Measurements from ENCODE around the gene BABAM2. TPM values are rescaled to one million over a fixed set of nuclear protein-coding genes. Genes with fewer than 3 reads are reported as not detected.

Gene BABAM2
- total RNA-seq, result 10 to 100 TPM; 35.5 to 44.9 (median 39.9) TPM

DNA sequence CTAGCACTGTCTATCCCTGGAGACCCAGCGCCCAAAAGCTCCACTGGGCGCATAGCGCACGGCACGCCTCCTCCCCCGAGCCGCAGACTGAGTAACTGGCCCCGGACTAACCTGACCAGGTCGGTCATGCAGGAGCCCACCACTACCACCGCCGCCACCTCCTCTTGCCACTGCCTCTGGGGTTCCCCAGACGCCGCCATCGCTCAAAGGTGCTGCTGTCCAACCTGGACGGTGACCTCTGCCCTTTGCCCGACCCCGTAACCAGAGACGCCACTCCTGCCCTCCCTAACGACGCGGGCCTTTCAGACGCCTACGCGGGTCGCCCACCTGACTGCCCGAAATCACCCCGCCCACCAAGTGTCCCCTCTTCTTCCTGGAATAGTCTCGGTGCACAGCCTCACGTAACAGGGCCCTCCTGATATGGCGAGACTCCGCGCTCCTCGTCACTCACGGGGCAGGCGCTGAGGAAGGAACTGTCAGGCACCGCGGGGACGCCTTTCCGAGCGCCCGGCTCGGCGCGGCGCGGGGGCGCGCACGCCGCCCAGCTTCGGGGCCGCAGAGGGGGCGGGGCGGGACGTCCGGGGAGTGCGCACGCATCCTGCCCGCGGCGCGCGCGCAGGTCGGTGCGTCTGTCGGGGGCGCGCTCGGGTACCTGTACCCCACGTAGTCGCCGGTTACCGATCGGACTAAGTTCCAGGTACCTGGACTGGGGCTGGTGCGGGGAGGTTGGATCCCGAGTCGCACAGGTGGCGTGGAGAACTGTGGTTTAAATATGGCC, at the start of gene BABAM2, which contains the start of gene RBKS:
TSS of gene BABAM2 (plus strand) at position 584 of the 778 bp plus-strand sequence. CDS start 3,828 bp downstream, outside the sequence.
TSS of gene RBKS (minus strand) at position 242 of the 778 bp plus-strand sequence. CDS start at position 200, 42 bp downstream.
- TF ChIP-seq EP300 (IDR thresholded peaks at IDR 0.05) (peak; percentile 88), CTCF (IDR thresholded peaks at IDR 0.05) (no peak), POLR2A (IDR thresholded peaks at IDR 0.05; ENCODE audit: low read depth) (peak; percentile 88), POLR2AphosphoS5 (IDR thresholded peaks at IDR 0.05) (peak; percentile 89 to 97)
- WGBS, result 1% methylated on average over 20 of the region's 79 CpGs
- Histone ChIP-seq H3K4me1 (peaks cover 20 to 39% (median 38%) of the 10 kb centered on the region in 4 donors), H3K27me3 (no peaks in the 10 kb centered on the region), H3K9me3 (no peaks in the 10 kb centered on the region), H3K36me3 (no peaks in the 10 kb centered on the region), H3K27ac (replicated peaks in 1 of 4) (peak within 1 kb of the TSS; percentile 89 to 97 (median 91)), H3K4me3 (peak within 1 kb of the TSS; percentile 69 to 83 (median 74))
- intact Hi-C loops (cut with DNase I), result loop anchor here (2.0 kb wide), 1 partner anchor 504 kb away; no protein-coding TSS in a partner anchor
- DNase-seq (ENCODE audit: extremely low spot score), result peak; percentile 95

DNA sequence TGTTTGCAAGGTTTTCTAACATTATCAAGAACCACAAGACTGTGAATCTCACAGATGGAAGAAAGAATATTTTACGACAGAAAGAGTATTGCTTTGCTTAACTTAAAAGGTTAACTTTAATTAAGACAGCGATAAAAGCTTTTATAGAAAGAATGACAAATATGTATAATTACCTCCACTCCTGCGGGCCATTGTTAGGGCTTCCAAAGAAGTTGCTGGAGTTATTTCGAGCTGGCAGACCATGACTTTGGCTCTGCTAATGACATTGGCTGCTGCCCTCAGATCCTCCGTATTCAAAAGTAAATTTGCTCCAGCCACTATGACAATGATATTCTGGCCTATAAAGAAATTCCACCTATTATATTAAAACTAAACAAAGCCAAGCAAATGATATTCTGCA, 47.6 kb upstream of the BABAM2 start:
- WGBS, result 86% methylated on average over 5 of the region's 5 CpGs
- Histone ChIP-seq H3K36me3 (no peaks in the 10 kb centered on the region), H3K4me3 (no peak overlapping the region), H3K27ac (replicated peaks in 1 of 4) (no peak overlapping the region), H3K9me3 (no peaks in the 10 kb centered on the region), H3K27me3 (no peaks in the 10 kb centered on the region), H3K4me1 (peaks cover 0 to 7% (median 0%) of the 10 kb centered on the region in 4 donors)
- no peak for TF ChIP-seq POLR2A (IDR thresholded peaks at IDR 0.05; ENCODE audit: low read depth)
- no peak for TF ChIP-seq POLR2AphosphoS5 (IDR thresholded peaks at IDR 0.05)
- TF ChIP-seq CTCF (IDR thresholded peaks at IDR 0.05), result no peak
- no peak for TF ChIP-seq EP300 (IDR thresholded peaks at IDR 0.05)
- no peak for DNase-seq (ENCODE audit: extremely low spot score)
- intact Hi-C loops (cut with DNase I), result no loop called here

DNA sequence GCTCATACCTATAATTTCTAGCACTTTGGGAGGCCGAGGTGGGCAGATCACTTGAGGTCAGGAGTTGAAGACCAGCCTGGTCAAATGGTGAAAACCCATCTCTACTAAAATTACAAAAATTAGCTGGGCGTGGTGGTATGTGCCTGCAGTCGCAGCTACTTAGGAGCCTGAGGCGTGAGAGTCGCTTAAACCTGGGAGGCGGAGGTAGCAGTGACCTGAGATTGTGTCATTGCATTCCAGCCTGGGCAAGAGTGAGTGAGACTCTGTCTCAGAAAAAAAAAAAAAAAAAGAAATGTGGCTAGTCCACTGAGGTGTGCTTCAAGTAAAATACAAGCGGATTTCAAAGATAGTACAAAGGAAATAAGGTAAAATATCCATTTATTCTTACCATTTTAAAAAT, 46.5 kb upstream of the BABAM2 start:
- no peak for DNase-seq (ENCODE audit: extremely low spot score)
- WGBS, result 98% methylated on average over 7 of the region's 7 CpGs
- Histone ChIP-seq H3K4me3 (no peak overlapping the region), H3K9me3 (no peaks in the 10 kb centered on the region), H3K27ac (replicated peaks in 1 of 4) (no peak overlapping the region), H3K4me1 (peaks cover 0 to 7% (median 0%) of the 10 kb centered on the region in 4 donors), H3K36me3 (no peaks in the 10 kb centered on the region), H3K27me3 (no peaks in the 10 kb centered on the region)
- intact Hi-C loops (cut with DNase I), result no loop called here
- no peak for TF ChIP-seq POLR2AphosphoS5 (IDR thresholded peaks at IDR 0.05)
- no peak for TF ChIP-seq EP300 (IDR thresholded peaks at IDR 0.05)
- no peak for TF ChIP-seq CTCF (IDR thresholded peaks at IDR 0.05)
- TF ChIP-seq POLR2A (IDR thresholded peaks at IDR 0.05; ENCODE audit: low read depth), result no peak

DNA sequence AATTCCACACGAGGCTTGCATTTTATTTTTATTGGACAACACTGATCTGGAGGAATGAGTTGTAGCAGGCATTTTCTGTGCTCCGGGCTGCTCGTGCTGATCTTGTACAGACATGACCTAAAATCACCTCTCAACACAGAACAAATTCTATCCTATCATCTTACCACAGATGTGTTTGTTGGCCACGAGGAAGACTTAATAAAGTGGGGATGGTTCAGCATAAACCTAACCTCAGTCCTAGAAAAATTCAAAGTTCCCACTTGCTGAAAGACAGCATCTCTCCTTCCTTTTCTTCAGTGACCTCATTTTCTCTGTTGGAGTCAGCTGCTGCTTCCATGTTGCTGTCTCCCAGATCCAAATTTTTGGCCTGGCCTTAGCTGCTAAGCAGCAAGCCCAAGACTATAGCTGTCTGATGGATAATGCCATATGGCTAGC, 45.7 kb upstream of the BABAM2 start:
- WGBS, result 59% methylated on average over 4 of the region's 4 CpGs
- Histone ChIP-seq H3K36me3 (no peaks in the 10 kb centered on the region), H3K27ac (replicated peaks in 1 of 4) (no peak overlapping the region), H3K9me3 (no peaks in the 10 kb centered on the region), H3K4me1 (peaks cover 0 to 7% (median 0%) of the 10 kb centered on the region in 4 donors), H3K4me3 (no peak overlapping the region), H3K27me3 (no peaks in the 10 kb centered on the region)
- DNase-seq (ENCODE audit: extremely low spot score), result no peak
- TF ChIP-seq EP300 (IDR thresholded peaks at IDR 0.05), result no peak
- no peak for TF ChIP-seq POLR2AphosphoS5 (IDR thresholded peaks at IDR 0.05)
- no peak for TF ChIP-seq CTCF (IDR thresholded peaks at IDR 0.05)
- TF ChIP-seq POLR2A (IDR thresholded peaks at IDR 0.05; ENCODE audit: low read depth), result no peak
- intact Hi-C loops (cut with DNase I), result no loop called here

All from esophagus muscularis mucosa (tissue), 4 donors.